Astrocyte (in vitro differentiated cells and primary cell): ENCODE measurements around the gene GOLGA6D.
"Not testable (repeated sequence)": the region's sequence is repeated elsewhere in the genome, so short reads cannot be mapped to it uniquely, and the experiment has no call there.

ENCODE experiments used
- EZH2 ChIP-seq: IDR thresholded peaks from 2 replicates; pipeline ENCODE4 v1.6.1; 2012; ENCODE audit warnings: mild to moderate bottlenecking, low read length, inconsistent platforms; ENCODE audit not compliant: insufficient read depth
- TF ChIP-seq, protein P1 (sequence below): IDR thresholded peaks from 2 replicates; pipeline ENCODE4 v1.5.1; 2011; ENCODE audit warnings: low read depth, mild to moderate bottlenecking, inconsistent platforms, low read length, moderate library complexity; ENCODE audit not compliant: insufficient read depth

DNA sequence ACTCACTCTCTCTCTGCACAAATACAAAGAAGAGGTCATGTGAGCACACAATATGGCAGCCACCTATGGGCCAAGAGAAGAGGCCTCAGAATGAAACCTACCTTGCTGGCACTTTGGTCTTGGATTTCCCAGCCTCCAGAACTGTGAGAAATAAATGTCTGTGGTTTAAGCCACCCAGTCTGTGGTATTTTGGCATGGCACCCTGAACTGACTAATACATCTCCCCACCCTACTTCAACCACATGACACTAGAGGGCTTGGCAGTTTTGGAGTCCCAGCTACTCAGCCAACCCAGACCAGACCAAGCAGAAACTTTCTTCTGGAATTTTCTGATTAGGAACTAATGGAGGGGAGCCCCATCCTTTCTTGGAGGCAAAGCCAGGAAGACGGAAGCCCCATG, 29.9 kb downstream of the GOLGA6D start:
- TF ChIP-seq, protein P1, sequence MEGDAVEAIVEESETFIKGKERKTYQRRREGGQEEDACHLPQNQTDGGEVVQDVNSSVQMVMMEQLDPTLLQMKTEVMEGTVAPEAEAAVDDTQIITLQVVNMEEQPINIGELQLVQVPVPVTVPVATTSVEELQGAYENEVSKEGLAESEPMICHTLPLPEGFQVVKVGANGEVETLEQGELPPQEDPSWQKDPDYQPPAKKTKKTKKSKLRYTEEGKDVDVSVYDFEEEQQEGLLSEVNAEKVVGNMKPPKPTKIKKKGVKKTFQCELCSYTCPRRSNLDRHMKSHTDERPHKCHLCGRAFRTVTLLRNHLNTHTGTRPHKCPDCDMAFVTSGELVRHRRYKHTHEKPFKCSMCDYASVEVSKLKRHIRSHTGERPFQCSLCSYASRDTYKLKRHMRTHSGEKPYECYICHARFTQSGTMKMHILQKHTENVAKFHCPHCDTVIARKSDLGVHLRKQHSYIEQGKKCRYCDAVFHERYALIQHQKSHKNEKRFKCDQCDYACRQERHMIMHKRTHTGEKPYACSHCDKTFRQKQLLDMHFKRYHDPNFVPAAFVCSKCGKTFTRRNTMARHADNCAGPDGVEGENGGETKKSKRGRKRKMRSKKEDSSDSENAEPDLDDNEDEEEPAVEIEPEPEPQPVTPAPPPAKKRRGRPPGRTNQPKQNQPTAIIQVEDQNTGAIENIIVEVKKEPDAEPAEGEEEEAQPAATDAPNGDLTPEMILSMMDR, result not testable (repeated sequence)
- not testable (repeated sequence) for TF ChIP-seq EZH2
